Measurements from ENCODE around the gene NEMF. TPM values are rescaled to one million over a fixed set of nuclear protein-coding genes. Genes with fewer than 3 reads are reported as not detected.

NEMF gene
- total RNA-seq, 1 donor from 2014 or later = 83.0 TPM

- Mint-ChIP-seq H3K9me3 (no peaks in the 10 kb centered on the region), H3K36me3 (peaks cover 11% of the 10 kb centered on the region), H3K4me1 (peaks cover 39% of the 10 kb centered on the region), H3K4me3 (peak overlapping the region; percentile 97), H3K27me3 (ENCODE audit: insufficient read depth, low read depth) (no peaks in the 10 kb centered on the region), H3K27ac (peak overlapping the region; percentile 99)
- H2AFZ ChIP-seq (replicated peaks) = peak overlapping the region; percentile 78
- H3K4me2 ChIP-seq = peak overlapping the region; percentile 97
- TF ChIP-seq EZH2 (IDR thresholded peaks at IDR 0.05) (no peak), CTCF (IDR thresholded peaks at IDR 0.05) (no peak), EZH2phosphoT487 (IDR thresholded peaks at IDR 0.05) (no peak)
- peaks cover 6% of the 10 kb centered on the region for H3F3A ChIP-seq (ENCODE audit: low read depth)
- H3K36me3 ChIP-seq = peaks cover 12% of the 10 kb centered on the region
- H3K9me3 ChIP-seq (ENCODE audit: low read depth) = no peaks in the 10 kb centered on the region
- H3K4me3 ChIP-seq = peak overlapping the region; percentile 84
- H3K9ac ChIP-seq = peak overlapping the region; percentile 78
- H3K4me1 ChIP-seq = peaks cover 24% of the 10 kb centered on the region
- no peak for DNase-seq (ENCODE audit: low spot score)
- H4K20me1 ChIP-seq (ENCODE audit: low read depth) = peaks cover 41% of the 10 kb centered on the region
- H3K27me3 ChIP-seq = no peaks in the 10 kb centered on the region
- peaks cover 44% of the 10 kb centered on the region for H3K79me2 ChIP-seq (ENCODE audit: low read depth)
- H3K27ac ChIP-seq = peak overlapping the region; percentile 91
Observed at GRCh38 chr14:49892301-49892635, 39.7 kb upstream of the NEMF start.

GRCh38 chr14:49888293-49888692, 35.7 kb upstream of the NEMF start:
- H2AFZ ChIP-seq (replicated peaks) = no peak overlapping the region
- H3K79me2 ChIP-seq (ENCODE audit: low read depth) = peaks cover 4% of the 10 kb centered on the region
- H3K4me3 Mint-ChIP-seq = no peak overlapping the region
- H3K9me3 ChIP-seq (ENCODE audit: low read depth) = no peaks in the 10 kb centered on the region
- peaks cover 18% of the 10 kb centered on the region for H3K4me1 Mint-ChIP-seq
- H3K36me3 Mint-ChIP-seq = no peaks in the 10 kb centered on the region
- peaks cover 4% of the 10 kb centered on the region for H3K4me1 ChIP-seq
- H3F3A ChIP-seq (ENCODE audit: low read depth) = peaks cover 12% of the 10 kb centered on the region
- no peak overlapping the region for H3K4me2 ChIP-seq
- no peaks in the 10 kb centered on the region for H3K27me3 ChIP-seq
- no peak overlapping the region for H3K27ac Mint-ChIP-seq
- H3K9me3 Mint-ChIP-seq = no peaks in the 10 kb centered on the region
- H3K27me3 Mint-ChIP-seq (ENCODE audit: insufficient read depth, low read depth) = peaks cover 2% of the 10 kb centered on the region
- no peak overlapping the region for H3K27ac ChIP-seq
- H3K9ac ChIP-seq = no peak overlapping the region
- peaks cover under 1% of the 10 kb centered on the region for H4K20me1 ChIP-seq (ENCODE audit: low read depth)
- H3K4me3 ChIP-seq = no peak overlapping the region
- no peaks in the 10 kb centered on the region for H3K36me3 ChIP-seq
- no peak for DNase-seq (ENCODE audit: low spot score)
- no peak for TF ChIP-seq EZH2phosphoT487 (IDR thresholded peaks at IDR 0.05)
- no peak for TF ChIP-seq EZH2 (IDR thresholded peaks at IDR 0.05)
- TF ChIP-seq CTCF (IDR thresholded peaks at IDR 0.05) = no peak

- Histone ChIP-seq H4K20me1 (ENCODE audit: low read depth) (no peaks in the 10 kb centered on the region), H3K4me2 (no peak overlapping the region), H3K9me3 (ENCODE audit: low read depth) (no peaks in the 10 kb centered on the region), H3K27ac (no peak overlapping the region), H3K79me2 (ENCODE audit: low read depth) (no peaks in the 10 kb centered on the region), H3K27me3 (no peaks in the 10 kb centered on the region), H3K4me1 (peaks cover 4% of the 10 kb centered on the region), H3K4me3 (no peak overlapping the region), H3K9ac (no peak overlapping the region), H2AFZ (replicated peaks) (no peak overlapping the region), H3F3A (ENCODE audit: low read depth) (peaks cover 6% of the 10 kb centered on the region), H3K36me3 (no peaks in the 10 kb centered on the region)
- DNase-seq (ENCODE audit: low spot score) = no peak
- Mint-ChIP-seq H3K27ac (no peak overlapping the region), H3K4me3 (peak overlapping the region; percentile 33), H3K27me3 (ENCODE audit: insufficient read depth, low read depth) (peaks cover 2% of the 10 kb centered on the region), H3K36me3 (no peaks in the 10 kb centered on the region), H3K9me3 (no peaks in the 10 kb centered on the region), H3K4me1 (peaks cover 17% of the 10 kb centered on the region)
- TF ChIP-seq EZH2 (IDR thresholded peaks at IDR 0.05) = no peak
- no peak for TF ChIP-seq EZH2phosphoT487 (IDR thresholded peaks at IDR 0.05)
- TF ChIP-seq CTCF (IDR thresholded peaks at IDR 0.05) = no peak
Observed at GRCh38 chr14:49886523-49886922, 33.9 kb upstream of the NEMF start.
